ENCODE data around the gene CATSPERD. TPM values are rescaled to one million over a fixed set of nuclear protein-coding genes. Genes with fewer than 3 reads are reported as not detected.
"Not testable (repeated sequence)": the region's sequence is repeated elsewhere in the genome, so short reads cannot be mapped to it uniquely, and the experiment has no call there.

Gene CATSPERD
- total RNA-seq, 4 donors from 2014 or later: not detected

- Histone ChIP-seq H3K4me1 (no peaks in the 10 kb centered on the region), H3K27me3 (no peaks in the 10 kb centered on the region), H3K4me3 (no peak overlapping the region), H3K36me3 (no peaks in the 10 kb centered on the region), H3K9me3 (peaks cover 0 to 4% (median 0%) of the 10 kb centered on the region in 4 donors), H3K27ac (no peak overlapping the region)
- no peak for TF ChIP-seq EP300 (IDR thresholded peaks at IDR 0.05)
- no peak for TF ChIP-seq POLR2A (IDR thresholded peaks at IDR 0.05)
- no peak for TF ChIP-seq CTCF (IDR thresholded peaks at IDR 0.05)
- DNase-seq (ENCODE audit: low spot score in 2 of 2): no peak
- WGBS, 2 donors: 71 to 82% methylated on average over 8 of the region's 8 CpGs
Measured at GRCh38 chr19:5738423-5738822, 18.0 kb downstream of the CATSPERD start.

GRCh38 chr19:5742051-5742450 lies 21.6 kb downstream of the CATSPERD start:
- WGBS, 2 donors: 86 to 88% methylated on average over 19 of the region's 19 CpGs
- H3K4me3 ChIP-seq: no peak overlapping the region
- H3K27ac ChIP-seq: no peak overlapping the region
- peaks cover 0 to 4% (median 0%) of the 10 kb centered on the region in 4 donors for H3K9me3 ChIP-seq
- H3K36me3 ChIP-seq: no peaks in the 10 kb centered on the region
- DNase-seq (ENCODE audit: low spot score in 2 of 2): no peak
- no peaks in the 10 kb centered on the region for H3K4me1 ChIP-seq
- no peaks in the 10 kb centered on the region for H3K27me3 ChIP-seq
- TF ChIP-seq POLR2A (IDR thresholded peaks at IDR 0.05) (no peak), EP300 (IDR thresholded peaks at IDR 0.05) (no peak), CTCF (IDR thresholded peaks at IDR 0.05) (no peak)

- Histone ChIP-seq H3K27ac (no peak overlapping the region), H3K27me3 (no peaks in the 10 kb centered on the region), H3K4me3 (no peak overlapping the region), H3K4me1 (no peaks in the 10 kb centered on the region), H3K36me3 (no peaks in the 10 kb centered on the region), H3K9me3 (peaks cover 0 to 4% (median 0%) of the 10 kb centered on the region in 4 donors)
- DNase-seq (ENCODE audit: low spot score in 2 of 2): no peak
- TF ChIP-seq EP300 (IDR thresholded peaks at IDR 0.05) (no peak), POLR2A (IDR thresholded peaks at IDR 0.05) (no peak), CTCF (IDR thresholded peaks at IDR 0.05) (no peak)
Measured at GRCh38 chr19:5743630-5744029, 23.2 kb downstream of the CATSPERD start.

- not testable (repeated sequence) for H3K4me3 ChIP-seq; H3K27ac ChIP-seq; DNase-seq (ENCODE audit: low spot score in 2 of 2); H3K9me3 ChIP-seq; H3K36me3 ChIP-seq; H3K27me3 ChIP-seq; H3K4me1 ChIP-seq
- WGBS, 2 donors: 85 to 92% methylated on average over 9 to 10 of the region's 10 CpGs
Measured at GRCh38 chr19:5744999-5745398, 24.6 kb downstream of the CATSPERD start.

GRCh38 chr19:5748920-5749319 lies 28.5 kb downstream of the CATSPERD start:
- not testable (repeated sequence) for H3K4me3 ChIP-seq; DNase-seq (ENCODE audit: low spot score in 2 of 2); H3K9me3 ChIP-seq; H3K27ac ChIP-seq; H3K27me3 ChIP-seq; H3K4me1 ChIP-seq; H3K36me3 ChIP-seq
- 26 to 40% methylated on average over 6 of the region's 6 CpGs for WGBS, 2 donors

GRCh38 chr19:5749505-5749904 lies 29.1 kb downstream of the CATSPERD start:
- no peak overlapping the region for H3K27ac ChIP-seq
- WGBS, 2 donors: 85 to 87% methylated on average over 5 of the region's 5 CpGs
- H3K36me3 ChIP-seq: no peaks in the 10 kb centered on the region
- H3K9me3 ChIP-seq: no peaks in the 10 kb centered on the region
- DNase-seq (ENCODE audit: low spot score in 2 of 2): no peak
- no peak for TF ChIP-seq CTCF (IDR thresholded peaks at IDR 0.05)
- TF ChIP-seq POLR2A (IDR thresholded peaks at IDR 0.05): no peak
- no peak for TF ChIP-seq EP300 (IDR thresholded peaks at IDR 0.05)
- no peaks in the 10 kb centered on the region for H3K4me1 ChIP-seq
- H3K27me3 ChIP-seq: no peaks in the 10 kb centered on the region
- H3K4me3 ChIP-seq: no peak overlapping the region
